ENCODE measurements around the gene CNTN4. TPM values are rescaled to one million over a fixed set of nuclear protein-coding genes. Genes with fewer than 3 reads are reported as not detected.

The CNTN4 gene
- polyA plus RNA-seq, 1 experiment: not detected

- Histone ChIP-seq H3K27me3 (ENCODE audit: control insufficient read depth, insufficient read depth, low read length) (no peaks in the 10 kb centered on the region), H3K36me3 (ENCODE audit: control insufficient read depth, insufficient read depth, low read length) (no peaks in the 10 kb centered on the region), H3K4me3 (ENCODE audit: low read depth, low read length) (no peak overlapping the region)
- ChIA-PET CTCF (no interaction called here), POLR2A (interaction anchor here (0.8 kb wide), 1 partner anchor 127 kb away, joined by 3 read pairs; no protein-coding TSS in a partner anchor)
- no peak for DNase-seq (ENCODE audit: low read depth)
- TF ChIP-seq CTCF (IDR thresholded peaks at IDR 0.05; ENCODE audit: insufficient read depth, low read depth, low read length): no peak
Observed at GRCh38 chr3:2735392-2735894, 636.8 kb downstream of the CNTN4 start.

DNA sequence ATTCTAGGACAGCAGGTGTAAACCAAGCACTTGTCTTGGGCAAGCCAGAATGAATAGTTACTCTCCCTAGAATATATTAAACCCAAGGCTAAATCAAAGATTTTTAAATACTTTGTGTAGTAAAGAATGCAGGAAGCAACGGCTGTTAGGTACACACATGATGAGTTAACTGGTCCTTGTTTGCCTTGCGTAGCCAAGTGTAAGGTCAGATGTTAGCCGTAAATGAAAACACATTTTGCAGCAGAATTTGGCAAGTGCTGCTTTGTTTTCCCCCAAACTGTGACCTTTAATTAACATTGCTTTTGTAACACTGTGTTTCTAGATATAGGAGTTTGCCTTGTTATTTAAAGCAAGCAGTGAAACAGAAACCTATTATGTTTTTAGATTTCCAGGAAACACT lies 642.9 kb downstream of the CNTN4 start:
- no peaks in the 10 kb centered on the region for H3K36me3 ChIP-seq (ENCODE audit: control insufficient read depth, insufficient read depth, low read length)
- DNase-seq (ENCODE audit: low read depth): no peak
- ChIA-PET CTCF (no interaction called here), POLR2A (no interaction called here)
- no peak overlapping the region for H3K4me3 ChIP-seq (ENCODE audit: low read depth, low read length)
- H3K27me3 ChIP-seq (ENCODE audit: control insufficient read depth, insufficient read depth, low read length): no peaks in the 10 kb centered on the region
- TF ChIP-seq CTCF (IDR thresholded peaks at IDR 0.05; ENCODE audit: insufficient read depth, low read depth, low read length): no peak

DNA sequence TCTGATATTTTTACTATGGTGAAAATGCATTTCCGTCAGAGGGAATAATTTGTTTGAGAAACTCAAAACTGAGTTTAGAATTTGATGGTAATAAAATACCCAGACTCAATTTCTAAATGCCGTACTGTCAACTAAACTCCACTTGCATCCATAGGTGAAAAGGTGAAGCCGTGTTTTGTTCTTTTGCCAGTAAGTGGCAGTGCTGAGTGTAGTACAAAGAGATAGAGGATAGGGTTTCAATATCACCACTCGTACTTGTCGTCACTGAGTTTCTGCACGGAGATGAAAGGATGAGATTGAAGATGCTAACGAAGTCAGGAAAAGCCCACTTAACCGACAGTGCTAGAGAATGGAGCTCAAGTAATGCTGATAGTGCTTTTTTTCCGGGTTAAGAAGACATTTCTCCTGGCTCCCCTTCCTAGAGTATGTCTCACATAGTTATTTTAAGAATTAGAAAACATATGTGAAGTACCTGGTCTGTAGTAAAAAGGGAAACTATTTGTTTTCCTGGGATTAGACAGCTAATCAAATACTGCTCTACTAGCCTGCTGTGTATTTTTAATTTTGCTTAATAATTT lies 666.4 kb downstream of the CNTN4 start:
- no peaks in the 10 kb centered on the region for H3K36me3 ChIP-seq (ENCODE audit: control insufficient read depth, insufficient read depth, low read length)
- POLR2A ChIA-PET: no interaction called here
- H3K4me3 ChIP-seq (ENCODE audit: low read depth, low read length): no peak overlapping the region
- no peaks in the 10 kb centered on the region for H3K27me3 ChIP-seq (ENCODE audit: control insufficient read depth, insufficient read depth, low read length)
- TF ChIP-seq CTCF (IDR thresholded peaks at IDR 0.05; ENCODE audit: insufficient read depth, low read depth, low read length): no peak
- no peak for DNase-seq (ENCODE audit: low read depth)
- CTCF ChIA-PET: no interaction called here

DNA sequence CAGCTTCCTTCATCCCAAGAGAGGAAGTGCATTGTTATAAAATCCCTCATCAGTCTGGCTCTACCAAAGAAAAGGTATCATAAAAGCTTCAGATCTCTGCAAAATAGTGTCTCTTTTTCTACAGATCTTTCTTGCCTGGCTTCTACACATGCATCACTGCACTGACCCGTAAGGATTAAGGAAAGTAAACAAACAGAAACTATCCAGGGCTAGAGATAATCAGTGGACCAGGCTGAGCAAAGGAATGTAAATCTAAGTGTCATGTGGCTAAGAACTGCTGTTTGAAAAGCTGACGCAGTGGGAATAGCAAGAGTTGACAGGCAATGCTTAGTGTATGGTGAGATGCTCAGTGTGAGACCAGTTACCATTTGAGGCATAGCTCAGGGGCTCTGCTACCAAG lies 671.8 kb downstream of the CNTN4 start:
- DNase-seq (ENCODE audit: low read depth): no peak
- POLR2A ChIA-PET: no interaction called here
- CTCF ChIA-PET: no interaction called here
- TF ChIP-seq CTCF (IDR thresholded peaks at IDR 0.05; ENCODE audit: insufficient read depth, low read depth, low read length): no peak
- Histone ChIP-seq H3K36me3 (ENCODE audit: control insufficient read depth, insufficient read depth, low read length) (no peaks in the 10 kb centered on the region), H3K4me3 (ENCODE audit: low read depth, low read length) (no peak overlapping the region), H3K27me3 (ENCODE audit: control insufficient read depth, insufficient read depth, low read length) (no peaks in the 10 kb centered on the region)

DNA sequence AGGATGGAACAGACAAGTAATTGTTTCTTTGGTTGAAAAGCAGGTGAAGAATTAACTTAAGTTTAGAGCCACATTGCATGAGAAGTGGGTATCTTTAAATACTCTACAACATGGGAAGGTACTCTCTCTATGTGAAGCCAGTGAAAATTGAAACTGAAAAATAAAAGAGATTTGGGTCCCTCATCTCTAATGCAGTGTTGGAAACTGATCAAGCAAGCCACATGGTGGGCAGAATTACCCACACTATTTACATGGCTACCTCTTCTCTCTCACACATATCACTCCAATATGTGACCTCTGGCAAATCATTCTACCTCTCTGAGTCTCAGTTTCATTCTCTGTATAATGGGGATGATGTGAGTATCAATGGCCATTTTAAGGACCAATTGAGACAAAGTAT lies 672.5 kb downstream of the CNTN4 start:
- CTCF ChIA-PET: no interaction called here
- DNase-seq (ENCODE audit: low read depth): no peak
- Histone ChIP-seq H3K27me3 (ENCODE audit: control insufficient read depth, insufficient read depth, low read length) (no peaks in the 10 kb centered on the region), H3K4me3 (ENCODE audit: low read depth, low read length) (no peak overlapping the region), H3K36me3 (ENCODE audit: control insufficient read depth, insufficient read depth, low read length) (no peaks in the 10 kb centered on the region)
- POLR2A ChIA-PET: no interaction called here
- TF ChIP-seq CTCF (IDR thresholded peaks at IDR 0.05; ENCODE audit: insufficient read depth, low read depth, low read length): no peak

Measured in BJ (cell line).